HepG2 (cell line): Measurements from ENCODE around the gene PPIB.

Experiments
- RELA ChIP-seq: sonication (generic); formaldehyde crosslinking; IDR thresholded peaks from 2 replicates; pipeline ENCODE4 v1.4.0; 2020; ENCODE audit warnings: missing genetic modification reagents
- SMC3 ChIP-seq: IDR thresholded peaks from 2 replicates; pipeline ENCODE4 v1.6.1; 2011; ENCODE audit warnings: low read length, improper control_type of control experiment

DNA sequence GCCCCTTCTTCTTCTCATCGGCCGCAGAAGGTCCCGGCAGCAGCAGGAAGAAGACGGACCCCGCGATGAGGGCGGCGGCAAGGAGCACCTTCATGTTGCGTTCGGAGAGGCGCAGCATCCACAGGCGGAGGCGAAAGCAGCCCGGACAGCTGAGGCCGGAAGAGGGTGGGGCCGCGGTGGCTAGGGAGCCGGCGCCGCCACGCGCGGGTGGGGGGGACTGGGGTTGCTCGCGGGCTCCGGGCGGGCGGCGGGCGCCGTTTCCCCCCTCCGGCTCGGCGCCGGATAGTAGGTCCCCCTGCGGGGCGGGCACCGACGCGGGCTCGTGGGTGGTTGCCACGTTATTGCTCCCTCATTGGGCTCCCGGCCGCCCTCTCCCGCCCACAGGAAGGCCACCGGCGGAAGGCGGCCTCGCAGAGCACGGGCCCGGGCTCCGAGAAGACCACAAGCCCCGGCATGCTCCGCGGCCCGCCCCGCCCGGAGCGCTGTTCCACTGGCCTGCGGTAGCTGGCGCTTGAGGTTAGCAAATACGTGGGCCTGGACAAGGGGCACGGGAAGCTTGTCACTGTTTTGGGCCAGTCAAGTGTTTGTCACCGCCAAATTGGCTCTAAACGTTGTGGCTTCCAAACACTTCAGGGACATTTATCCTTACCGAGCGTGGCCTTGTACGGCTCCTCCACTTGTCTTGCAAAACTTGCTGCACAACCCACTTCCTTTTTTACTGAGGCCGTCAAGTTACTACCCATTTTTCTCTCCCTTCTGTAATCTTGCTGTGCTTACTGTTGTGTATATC lies at the start of gene PPIB:
- TF ChIP-seq SMC3 (no peak), RELA (CRISPR knock-in tag) (no peak)
